GM23338 (cell line): ENCODE results near the gene ROS1. TPM values are rescaled to one million over a fixed set of nuclear protein-coding genes. Genes with fewer than 3 reads are reported as not detected.

Experiments
- CREB1 ChIP-seq: fragments of 250-450 bp; sonication (Bioruptor Pico); IDR thresholded peaks from 2 replicates; pipeline ENCODE4 v1.5.0; 2020; ENCODE audit warnings: low read depth, mild to moderate bottlenecking, moderate library complexity
- EZH2 ChIP-seq: fragments of 200-600 bp; sonication (generic); IDR thresholded peaks from one replicate; pipeline ENCODE4 v1.8.0; 2017; ENCODE audit warnings: antibody characterized with exemption, mild to moderate bottlenecking, low read depth; ENCODE audit not compliant: unreplicated experiment
- JUNB ChIP-seq: IDR thresholded peaks from one replicate; pipeline ENCODE4 v1.6.1; 2016; ENCODE audit warnings: antibody characterized with exemption; ENCODE audit not compliant: unreplicated experiment
- POLR2AphosphoS5 ChIP-seq: IDR thresholded peaks from 2 replicates; pipeline ENCODE4 v1.6.1; 2016; ENCODE audit warnings: antibody characterized with exemption, low read depth
- STAT1 ChIP-seq: IDR thresholded peaks from one replicate; pipeline ENCODE4 v1.6.1; 2016; ENCODE audit warnings: antibody characterized with exemption; ENCODE audit not compliant: unreplicated experiment
- ZNF114 ChIP-seq: fragments of 250-450 bp; sonication (Bioruptor Pico); IDR thresholded peaks from 2 replicates; pipeline ENCODE4 v1.5.0; 2020; ENCODE audit warnings: mild to moderate bottlenecking, moderate library complexity
- polyA plus RNA-seq: library from polyadenylated mRNA; unstranded; fragments of >200 nt; fragmentation: Nextera tagmentation; extraction: Ambion mirVana; gene quantifications from 2 replicates; pipeline ENCODE4 v1.2.1, GENCODE V29; 2016
- total RNA-seq: library from RNA; depleted of rRNA; stranded (reverse); fragments of >200 nt; shearing (Covaris generic); gene quantifications from 2 replicates; pipeline ENCODE4 v1.2.3, GENCODE V29; 2014
- TF ChIP-seq, protein P1 (sequence below): fragments of 250-450 bp; sonication (Bioruptor Pico); IDR thresholded peaks from 2 replicates; pipeline ENCODE4 v1.5.0; 2020; ENCODE audit warnings: mild to moderate bottlenecking, moderate library complexity
- TF ChIP-seq, protein P2 (sequence below): IDR thresholded peaks from one replicate; pipeline ENCODE4 v1.6.1; 2018; ENCODE audit warnings: antibody characterized with exemption; ENCODE audit not compliant: unreplicated experiment
- TF ChIP-seq, protein P3 (sequence below): IDR thresholded peaks from 2 replicates; pipeline ENCODE4 v1.6.1; 2016; ENCODE audit warnings: antibody characterized with exemption

ROS1 gene
- total and polyA plus RNA-seq, 2 experiments from 2014 or later, result not detected

DNA sequence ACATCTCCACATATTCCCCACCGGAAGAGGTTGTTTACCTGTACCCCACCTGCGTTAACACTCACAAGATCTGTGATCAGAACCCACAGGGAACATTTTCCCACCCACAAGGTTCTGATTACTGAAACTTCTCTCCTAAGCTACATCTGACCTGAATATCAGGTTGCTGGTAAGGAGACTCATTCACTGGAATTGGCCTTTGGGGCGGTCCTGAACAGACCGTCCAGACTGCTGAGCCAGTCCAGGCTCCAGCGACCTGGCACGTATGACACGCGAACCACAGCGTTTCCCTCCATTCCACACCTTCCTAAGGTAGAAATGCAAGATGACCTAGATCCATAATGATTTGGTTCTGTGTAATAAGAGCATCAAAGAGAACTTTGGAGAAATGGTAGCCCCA lies 150.5 kb downstream of the ROS1 start (continued):
- TF ChIP-seq, protein P1, sequence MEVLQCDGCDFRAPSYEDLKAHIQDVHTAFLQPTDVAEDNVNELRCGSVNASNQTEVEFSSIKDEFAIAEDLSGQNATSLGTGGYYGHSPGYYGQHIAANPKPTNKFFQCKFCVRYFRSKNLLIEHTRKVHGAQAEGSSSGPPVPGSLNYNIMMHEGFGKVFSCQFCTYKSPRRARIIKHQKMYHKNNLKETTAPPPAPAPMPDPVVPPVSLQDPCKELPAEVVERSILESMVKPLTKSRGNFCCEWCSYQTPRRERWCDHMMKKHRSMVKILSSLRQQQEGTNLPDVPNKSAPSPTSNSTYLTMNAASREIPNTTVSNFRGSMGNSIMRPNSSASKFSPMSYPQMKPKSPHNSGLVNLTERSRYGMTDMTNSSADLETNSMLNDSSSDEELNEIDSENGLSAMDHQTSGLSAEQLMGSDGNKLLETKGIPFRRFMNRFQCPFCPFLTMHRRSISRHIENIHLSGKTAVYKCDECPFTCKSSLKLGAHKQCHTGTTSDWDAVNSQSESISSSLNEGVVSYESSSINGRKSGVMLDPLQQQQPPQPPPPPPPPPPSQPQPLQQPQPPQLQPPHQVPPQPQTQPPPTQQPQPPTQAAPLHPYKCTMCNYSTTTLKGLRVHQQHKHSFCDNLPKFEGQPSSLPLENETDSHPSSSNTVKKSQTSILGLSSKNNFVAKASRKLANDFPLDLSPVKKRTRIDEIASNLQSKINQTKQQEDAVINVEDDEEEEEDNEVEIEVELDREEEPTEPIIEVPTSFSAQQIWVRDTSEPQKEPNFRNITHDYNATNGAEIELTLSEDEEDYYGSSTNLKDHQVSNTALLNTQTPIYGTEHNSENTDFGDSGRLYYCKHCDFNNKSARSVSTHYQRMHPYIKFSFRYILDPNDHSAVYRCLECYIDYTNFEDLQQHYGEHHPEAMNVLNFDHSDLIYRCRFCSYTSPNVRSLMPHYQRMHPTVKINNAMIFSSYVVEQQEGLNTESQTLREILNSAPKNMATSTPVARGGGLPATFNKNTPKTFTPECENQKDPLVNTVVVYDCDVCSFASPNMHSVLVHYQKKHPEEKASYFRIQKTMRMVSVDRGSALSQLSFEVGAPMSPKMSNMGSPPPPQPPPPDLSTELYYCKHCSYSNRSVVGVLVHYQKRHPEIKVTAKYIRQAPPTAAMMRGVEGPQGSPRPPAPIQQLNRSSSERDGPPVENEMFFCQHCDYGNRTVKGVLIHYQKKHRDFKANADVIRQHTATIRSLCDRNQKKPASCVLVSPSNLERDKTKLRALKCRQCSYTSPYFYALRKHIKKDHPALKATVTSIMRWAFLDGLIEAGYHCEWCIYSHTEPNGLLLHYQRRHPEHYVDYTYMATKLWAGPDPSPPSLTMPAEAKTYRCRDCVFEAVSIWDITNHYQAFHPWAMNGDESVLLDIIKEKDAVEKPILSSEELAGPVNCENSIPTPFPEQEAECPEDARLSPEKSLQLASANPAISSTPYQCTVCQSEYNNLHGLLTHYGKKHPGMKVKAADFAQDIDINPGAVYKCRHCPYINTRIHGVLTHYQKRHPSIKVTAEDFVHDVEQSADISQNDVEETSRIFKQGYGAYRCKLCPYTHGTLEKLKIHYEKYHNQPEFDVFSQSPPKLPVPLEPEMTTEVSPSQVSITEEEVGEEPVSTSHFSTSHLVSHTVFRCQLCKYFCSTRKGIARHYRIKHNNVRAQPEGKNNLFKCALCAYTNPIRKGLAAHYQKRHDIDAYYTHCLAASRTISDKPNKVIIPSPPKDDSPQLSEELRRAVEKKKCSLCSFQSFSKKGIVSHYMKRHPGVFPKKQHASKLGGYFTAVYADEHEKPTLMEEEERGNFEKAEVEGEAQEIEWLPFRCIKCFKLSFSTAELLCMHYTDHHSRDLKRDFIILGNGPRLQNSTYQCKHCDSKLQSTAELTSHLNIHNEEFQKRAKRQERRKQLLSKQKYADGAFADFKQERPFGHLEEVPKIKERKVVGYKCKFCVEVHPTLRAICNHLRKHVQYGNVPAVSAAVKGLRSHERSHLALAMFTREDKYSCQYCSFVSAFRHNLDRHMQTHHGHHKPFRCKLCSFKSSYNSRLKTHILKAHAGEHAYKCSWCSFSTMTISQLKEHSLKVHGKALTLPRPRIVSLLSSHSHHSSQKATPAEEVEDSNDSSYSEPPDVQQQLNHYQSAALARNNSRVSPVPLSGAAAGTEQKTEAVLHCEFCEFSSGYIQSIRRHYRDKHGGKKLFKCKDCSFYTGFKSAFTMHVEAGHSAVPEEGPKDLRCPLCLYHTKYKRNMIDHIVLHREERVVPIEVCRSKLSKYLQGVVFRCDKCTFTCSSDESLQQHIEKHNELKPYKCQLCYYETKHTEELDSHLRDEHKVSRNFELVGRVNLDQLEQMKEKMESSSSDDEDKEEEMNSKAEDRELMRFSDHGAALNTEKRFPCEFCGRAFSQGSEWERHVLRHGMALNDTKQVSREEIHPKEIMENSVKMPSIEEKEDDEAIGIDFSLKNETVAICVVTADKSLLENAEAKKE (CRISPR knock-in tag), result no peak
- no peak for TF ChIP-seq POLR2AphosphoS5
- TF ChIP-seq, protein P2, sequence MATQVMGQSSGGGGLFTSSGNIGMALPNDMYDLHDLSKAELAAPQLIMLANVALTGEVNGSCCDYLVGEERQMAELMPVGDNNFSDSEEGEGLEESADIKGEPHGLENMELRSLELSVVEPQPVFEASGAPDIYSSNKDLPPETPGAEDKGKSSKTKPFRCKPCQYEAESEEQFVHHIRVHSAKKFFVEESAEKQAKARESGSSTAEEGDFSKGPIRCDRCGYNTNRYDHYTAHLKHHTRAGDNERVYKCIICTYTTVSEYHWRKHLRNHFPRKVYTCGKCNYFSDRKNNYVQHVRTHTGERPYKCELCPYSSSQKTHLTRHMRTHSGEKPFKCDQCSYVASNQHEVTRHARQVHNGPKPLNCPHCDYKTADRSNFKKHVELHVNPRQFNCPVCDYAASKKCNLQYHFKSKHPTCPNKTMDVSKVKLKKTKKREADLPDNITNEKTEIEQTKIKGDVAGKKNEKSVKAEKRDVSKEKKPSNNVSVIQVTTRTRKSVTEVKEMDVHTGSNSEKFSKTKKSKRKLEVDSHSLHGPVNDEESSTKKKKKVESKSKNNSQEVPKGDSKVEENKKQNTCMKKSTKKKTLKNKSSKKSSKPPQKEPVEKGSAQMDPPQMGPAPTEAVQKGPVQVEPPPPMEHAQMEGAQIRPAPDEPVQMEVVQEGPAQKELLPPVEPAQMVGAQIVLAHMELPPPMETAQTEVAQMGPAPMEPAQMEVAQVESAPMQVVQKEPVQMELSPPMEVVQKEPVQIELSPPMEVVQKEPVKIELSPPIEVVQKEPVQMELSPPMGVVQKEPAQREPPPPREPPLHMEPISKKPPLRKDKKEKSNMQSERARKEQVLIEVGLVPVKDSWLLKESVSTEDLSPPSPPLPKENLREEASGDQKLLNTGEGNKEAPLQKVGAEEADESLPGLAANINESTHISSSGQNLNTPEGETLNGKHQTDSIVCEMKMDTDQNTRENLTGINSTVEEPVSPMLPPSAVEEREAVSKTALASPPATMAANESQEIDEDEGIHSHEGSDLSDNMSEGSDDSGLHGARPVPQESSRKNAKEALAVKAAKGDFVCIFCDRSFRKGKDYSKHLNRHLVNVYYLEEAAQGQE, result no peak
- TF ChIP-seq, protein P3, sequence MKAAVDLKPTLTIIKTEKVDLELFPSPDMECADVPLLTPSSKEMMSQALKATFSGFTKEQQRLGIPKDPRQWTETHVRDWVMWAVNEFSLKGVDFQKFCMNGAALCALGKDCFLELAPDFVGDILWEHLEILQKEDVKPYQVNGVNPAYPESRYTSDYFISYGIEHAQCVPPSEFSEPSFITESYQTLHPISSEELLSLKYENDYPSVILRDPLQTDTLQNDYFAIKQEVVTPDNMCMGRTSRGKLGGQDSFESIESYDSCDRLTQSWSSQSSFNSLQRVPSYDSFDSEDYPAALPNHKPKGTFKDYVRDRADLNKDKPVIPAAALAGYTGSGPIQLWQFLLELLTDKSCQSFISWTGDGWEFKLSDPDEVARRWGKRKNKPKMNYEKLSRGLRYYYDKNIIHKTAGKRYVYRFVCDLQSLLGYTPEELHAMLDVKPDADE, result no peak
- TF ChIP-seq CREB1, result no peak
- TF ChIP-seq JUNB, result no peak
- TF ChIP-seq ZNF114, result no peak
- TF ChIP-seq STAT1, result no peak
- no peak for TF ChIP-seq EZH2
